ENCODE data around the gene TGFBR1. TPM values are rescaled to one million over a fixed set of nuclear protein-coding genes. Genes with fewer than 3 reads are reported as not detected.

Gene TGFBR1
- total RNA-seq, 1 donor from 2014 or later, result 138 TPM

GRCh38 chr9:99199938-99200539, 95.1 kb downstream of the TGFBR1 start:
- no peak overlapping the region for H3K4me3 ChIP-seq
- H3K36me3 ChIP-seq, result no peaks in the 10 kb centered on the region
- H3F3A ChIP-seq (ENCODE audit: low read depth), result no peaks in the 10 kb centered on the region
- H3K36me3 Mint-ChIP-seq, result peaks cover 1% of the 10 kb centered on the region
- no peak for DNase-seq (ENCODE audit: low spot score)
- H3K9me3 Mint-ChIP-seq, result no peaks in the 10 kb centered on the region
- no peaks in the 10 kb centered on the region for H3K4me1 Mint-ChIP-seq
- H3K9ac ChIP-seq, result no peak overlapping the region
- no peak overlapping the region for H3K27ac ChIP-seq
- peaks cover 16% of the 10 kb centered on the region for H3K4me1 ChIP-seq
- H3K79me2 ChIP-seq (ENCODE audit: low read depth), result no peaks in the 10 kb centered on the region
- H3K27ac Mint-ChIP-seq, result no peak overlapping the region
- no peak overlapping the region for H3K4me2 ChIP-seq
- TF ChIP-seq EZH2 (IDR thresholded peaks at IDR 0.05) (no peak), CTCF (IDR thresholded peaks at IDR 0.05) (no peak), EZH2phosphoT487 (IDR thresholded peaks at IDR 0.05) (no peak)
- no peak overlapping the region for H2AFZ ChIP-seq (replicated peaks)
- H4K20me1 ChIP-seq (ENCODE audit: low read depth), result no peaks in the 10 kb centered on the region
- no peak overlapping the region for H3K4me3 Mint-ChIP-seq
- H3K9me3 ChIP-seq (ENCODE audit: low read depth), result no peaks in the 10 kb centered on the region
- no peaks in the 10 kb centered on the region for H3K27me3 ChIP-seq
- no peaks in the 10 kb centered on the region for H3K27me3 Mint-ChIP-seq (ENCODE audit: insufficient read depth, low read depth)

- H3K9me3 Mint-ChIP-seq, result no peaks in the 10 kb centered on the region
These were observed 96.7 kb downstream of the TGFBR1 start for GRCh38 chr9:99201603-99202002.

More at GRCh38 chr9:99201603-99202002, 96.7 kb downstream of the TGFBR1 start:
- Mint-ChIP-seq H3K4me3 (no peak overlapping the region), H3K36me3 (peaks cover under 1% of the 10 kb centered on the region), H3K27me3 (ENCODE audit: insufficient read depth, low read depth) (no peaks in the 10 kb centered on the region), H3K4me1 (no peaks in the 10 kb centered on the region), H3K27ac (no peak overlapping the region)
- Histone ChIP-seq H3K36me3 (no peaks in the 10 kb centered on the region), H2AFZ (replicated peaks) (no peak overlapping the region), H3K27me3 (no peaks in the 10 kb centered on the region), H3K4me1 (peaks cover 16% of the 10 kb centered on the region), H3F3A (ENCODE audit: low read depth) (no peaks in the 10 kb centered on the region), H3K9me3 (ENCODE audit: low read depth) (no peaks in the 10 kb centered on the region), H3K9ac (no peak overlapping the region), H4K20me1 (ENCODE audit: low read depth) (no peaks in the 10 kb centered on the region), H3K4me2 (no peak overlapping the region), H3K79me2 (ENCODE audit: low read depth) (no peaks in the 10 kb centered on the region), H3K4me3 (no peak overlapping the region), H3K27ac (no peak overlapping the region)
- DNase-seq (ENCODE audit: low spot score), result no peak
- TF ChIP-seq EZH2 (IDR thresholded peaks at IDR 0.05), result no peak
- TF ChIP-seq CTCF (IDR thresholded peaks at IDR 0.05), result no peak
- no peak for TF ChIP-seq EZH2phosphoT487 (IDR thresholded peaks at IDR 0.05)

Small RNA genes lying within 50 kb of the gene (small RNA-seq; reads per million reads assigned to genes)
- gene RN7SL794P (not detected), gene RNA5SP290 (not detected)

Other genes with a start within 250 kb of the TGFBR1 start
- gene COL15A1, start 161.2 kb upstream of the TGFBR1 start, total RNA-seq (ENCODE audit: low replicate concordance), result 0.71 and 3.2 TPM in 2 replicates
- gene ALG2, start 116.8 kb downstream of the TGFBR1 start, total RNA-seq (ENCODE audit: low replicate concordance), result 25.0 and 26.0 TPM in 2 replicates
- 83.7 and 99.2 TPM in 2 replicates for gene SEC61B, start 117.2 kb downstream of the TGFBR1 start, total RNA-seq (ENCODE audit: low replicate concordance)